Gastrocnemius medialis (tissue), 4 donors: ENCODE measurements around the gene FAM107B. TPM values are rescaled to one million over a fixed set of nuclear protein-coding genes. Genes with fewer than 3 reads are reported as not detected.

Source experiments
- ATAC-seq, 2 donors: fragments of 150-250 bp; one replicate each; pipeline ENCODE4 v1.9.1; 2016
- DNase-seq, 2 donors: peaks; one replicate each; pipeline ENCODE4 v3.0.0-alpha.2; 2019
- H3K27ac ChIP-seq, 4 donors: fragments of 200-600 bp; sonication (generic); 1 replicate in 1 of 4; 2 replicates in 3 of 4; pipeline ENCODE4 v1.5.1; 2016 to 2018; ENCODE audit warnings: mild to moderate bottlenecking in 2 of 4, moderate library complexity in 1 of 4
- H3K27me3 ChIP-seq, 3 donors: fragments of 200-600 bp; sonication (generic) in 2 of 3; 1 replicate in 1 of 3; 2 replicates in 2 of 3; pipeline versions ENCODE4 v1.5.1 to v1.6.0; 2016 to 2019; ENCODE audit warnings: mild to moderate bottlenecking in 1 of 3, moderate library complexity in 1 of 3
- H3K36me3 ChIP-seq, 2 donors: fragments of 200-600 bp; sonication (generic) in 1 of 2; one replicate each; pipeline ENCODE4 v1.5.1; 2017 to 2018
- H3K4me1 ChIP-seq, 2 donors: fragments of 200-600 bp; sonication (generic) in 1 of 2; one replicate each; pipeline ENCODE4 v1.5.1; 2016 to 2017; ENCODE audit warnings: mild to moderate bottlenecking in 2 of 2
- H3K4me3 ChIP-seq, 4 donors: fragments of 200-600 bp; sonication (generic) in 3 of 4; 1 replicate in 1 of 4; 2 replicates in 3 of 4; pipeline ENCODE4 v1.5.1; 2016 to 2019; ENCODE audit warnings: mild to moderate bottlenecking in 2 of 4
- H3K9me3 ChIP-seq, 3 donors: fragments of 200-600 bp; sonication (generic) in 2 of 3; 1 replicate in 1 of 3; 2 replicates in 2 of 3; pipeline ENCODE4 v1.5.1; 2016 to 2019
- CTCF ChIP-seq, 5 experiments: fragments of 450-650 bp in 3 of 5; fragments of 200-600 bp in 2 of 5; sonication (generic) in 2 of 5; IDR thresholded peaks in 4 of 5; conservative IDR thresholded peaks in 1 of 5; 1 replicate in 4 of 5; 2 replicates in 1 of 5; pipeline ENCODE4 v1.5.1; 2016 to 2019; ENCODE audit warnings: antibody characterized with exemption in 5 of 5, mild to moderate bottlenecking in 3 of 5, moderate library complexity in 3 of 5
- POLR2A ChIP-seq, 2 donors: fragments of 450-650 bp; IDR thresholded peaks; one replicate each; pipeline ENCODE4 v1.6.1; 2017; ENCODE audit warnings: antibody characterized with exemption in 2 of 2, mild to moderate bottlenecking in 2 of 2, moderate library complexity in 2 of 2
- in situ Hi-C, 4 donors: fragments of 200-750 bp; cut with MboI; loops; one replicate each; pipeline versions ENCODE4 v1.15.0 to v1.8.0; 2017; ENCODE audit warnings: low sequenced_read_pairs in 4 of 4
- intact Hi-C: fragments of 100-400 bp; cut with DNase I; formaldehyde crosslinking; loops from one replicate; pipeline ENCODE4 v1.15.1; 2023; ENCODE audit warnings: low total_unique reads
- total RNA-seq, 4 donors: library from RNA; depleted of rRNA; stranded (reverse); fragments of >200 nt; gene quantifications; one replicate each; pipeline versions ENCODE4 v1.1.0 to v1.2.3, GENCODE V29; 2016

Gene FAM107B
- total RNA-seq, 4 donors from 2014 or later, result 1.5 to 3.7 (median 2.6) TPM

GRCh38 chr10:14800397-14800796, 25.7 kb upstream of the FAM107B start:
- in situ Hi-C loops, result no loop called here
- Histone ChIP-seq H3K27me3 (no peaks in the 10 kb centered on the region), H3K4me3 (no peak overlapping the region), H3K36me3 (no peaks in the 10 kb centered on the region), H3K27ac (no peak overlapping the region), H3K4me1 (no peaks in the 10 kb centered on the region), H3K9me3 (no peaks in the 10 kb centered on the region)
- DNase-seq, result no peak
- intact Hi-C loops, result no loop called here
- no peak for ATAC-seq
- TF ChIP-seq CTCF (IDR thresholded peaks at IDR 0.05 in 4 of 5, conservative IDR thresholded peaks at IDR 0.05 in 1 of 5), result no peak

GRCh38 chr10:14798636-14799035, 23.9 kb upstream of the FAM107B start:
- in situ Hi-C loops (no loop called here), intact Hi-C loops (no loop called here)
- Histone ChIP-seq H3K9me3 (no peaks in the 10 kb centered on the region), H3K4me3 (no peak overlapping the region), H3K27ac (no peak overlapping the region), H3K4me1 (no peaks in the 10 kb centered on the region), H3K36me3 (no peaks in the 10 kb centered on the region), H3K27me3 (no peaks in the 10 kb centered on the region)
- TF ChIP-seq CTCF (IDR thresholded peaks at IDR 0.05 in 4 of 5, conservative IDR thresholded peaks at IDR 0.05 in 1 of 5) (no peak), POLR2A (IDR thresholded peaks at IDR 0.05) (no peak)
- DNase-seq (no peak), ATAC-seq (no peak)

GRCh38 chr10:14787938-14788337, 13.2 kb upstream of the FAM107B start:
- Histone ChIP-seq H3K27ac (no peak overlapping the region), H3K27me3 (no peaks in the 10 kb centered on the region), H3K4me3 (no peak overlapping the region), H3K36me3 (no peaks in the 10 kb centered on the region), H3K9me3 (no peaks in the 10 kb centered on the region), H3K4me1 (no peaks in the 10 kb centered on the region)
- intact Hi-C loops, result no loop called here
- in situ Hi-C loops, result no loop called here
- no peak for TF ChIP-seq CTCF (IDR thresholded peaks at IDR 0.05 in 4 of 5, conservative IDR thresholded peaks at IDR 0.05 in 1 of 5)
- TF ChIP-seq POLR2A (IDR thresholded peaks at IDR 0.05), result no peak
- ATAC-seq, result no peak
- DNase-seq, result no peak

- Histone ChIP-seq H3K9me3 (no peaks in the 10 kb centered on the region), H3K4me3 (no peak overlapping the region), H3K4me1 (no peaks in the 10 kb centered on the region), H3K36me3 (no peaks in the 10 kb centered on the region), H3K27me3 (no peaks in the 10 kb centered on the region), H3K27ac (no peak overlapping the region)
- DNase-seq (no peak), ATAC-seq (no peak)
- in situ Hi-C loops, result no loop called here
- TF ChIP-seq POLR2A (IDR thresholded peaks at IDR 0.05), result no peak
- TF ChIP-seq CTCF (IDR thresholded peaks at IDR 0.05 in 4 of 5, conservative IDR thresholded peaks at IDR 0.05 in 1 of 5), result no peak
- intact Hi-C loops, result no loop called here
Measured at GRCh38 chr10:14784459-14785055, 9.9 kb upstream of the FAM107B start.
